Ascending aorta (tissue), 2 donors: ENCODE measurements around the gene RARS2. TPM values are rescaled to one million over a fixed set of nuclear protein-coding genes. Genes with fewer than 3 reads are reported as not detected.

Experiments
- DNase-seq, 2 donors: peaks; one replicate each; pipeline ENCODE4 v3.0.0-alpha.2; 2019; ENCODE audit warnings: low spot score in 2 of 2
- H3K27ac ChIP-seq, 2 donors: fragments of 200-600 bp; sonication (generic); one replicate each; pipeline ENCODE4 v1.5.1; 2016 to 2017; ENCODE audit warnings: mild to moderate bottlenecking in 1 of 2
- H3K27me3 ChIP-seq: fragments of 200-600 bp; sonication (generic); one replicate; pipeline ENCODE4 v1.5.1; 2017
- H3K36me3 ChIP-seq, 2 donors: fragments of 200-600 bp; sonication (generic); one replicate each; pipeline ENCODE4 v1.5.1; 2016
- H3K4me1 ChIP-seq, 2 donors: fragments of 200-600 bp; sonication (generic); one replicate each; pipeline ENCODE4 v1.5.1; 2016 to 2017; ENCODE audit warnings: mild to moderate bottlenecking in 1 of 2
- H3K4me3 ChIP-seq, 2 donors: fragments of 200-600 bp; sonication (generic); one replicate each; pipeline ENCODE4 v1.5.1; 2016 to 2017; ENCODE audit warnings: mild to moderate bottlenecking in 1 of 2
- H3K9me3 ChIP-seq, 2 donors: fragments of 200-600 bp; sonication (generic); one replicate each; pipeline ENCODE4 v1.5.1; 2016
- intact Hi-C: fragments of 100-400 bp; cut with DNase I; formaldehyde crosslinking; loops from one replicate; pipeline ENCODE4 v1.15.1; 2023
- total RNA-seq: library from RNA; depleted of rRNA; stranded (reverse); fragments of >200 nt; gene quantifications from one replicate; pipeline ENCODE4 v1.1.0, GENCODE V29; 2016
- TF ChIP-seq, protein P1 (sequence below), 3 experiments: fragments of 200-600 bp in 2 of 3; fragments of 450-650 bp in 1 of 3; sonication (generic) in 2 of 3; IDR thresholded peaks; one replicate each; pipeline ENCODE4 v1.5.1; 2016 to 2019; ENCODE audit warnings: antibody characterized with exemption in 3 of 3, mild to moderate bottlenecking in 1 of 3, moderate library complexity in 1 of 3

Gene RARS2
- total RNA-seq, 1 donor from 2014 or later = 1.7 TPM

GRCh38 chr6:87573307-87574024 is 16.3 kb downstream of the RARS2 start:
- intact Hi-C loops = no loop called here
- Histone ChIP-seq H3K4me1 (peaks cover 0 to 6% of the 10 kb centered on the region in 2 donors), H3K9me3 (no peaks in the 10 kb centered on the region), H3K4me3 (no peak overlapping the region), H3K27ac (no peak overlapping the region), H3K36me3 (peaks cover under 1 to 3% of the 10 kb centered on the region in 2 donors), H3K27me3 (no peaks in the 10 kb centered on the region)
- DNase-seq = no peak
- TF ChIP-seq, protein P1, sequence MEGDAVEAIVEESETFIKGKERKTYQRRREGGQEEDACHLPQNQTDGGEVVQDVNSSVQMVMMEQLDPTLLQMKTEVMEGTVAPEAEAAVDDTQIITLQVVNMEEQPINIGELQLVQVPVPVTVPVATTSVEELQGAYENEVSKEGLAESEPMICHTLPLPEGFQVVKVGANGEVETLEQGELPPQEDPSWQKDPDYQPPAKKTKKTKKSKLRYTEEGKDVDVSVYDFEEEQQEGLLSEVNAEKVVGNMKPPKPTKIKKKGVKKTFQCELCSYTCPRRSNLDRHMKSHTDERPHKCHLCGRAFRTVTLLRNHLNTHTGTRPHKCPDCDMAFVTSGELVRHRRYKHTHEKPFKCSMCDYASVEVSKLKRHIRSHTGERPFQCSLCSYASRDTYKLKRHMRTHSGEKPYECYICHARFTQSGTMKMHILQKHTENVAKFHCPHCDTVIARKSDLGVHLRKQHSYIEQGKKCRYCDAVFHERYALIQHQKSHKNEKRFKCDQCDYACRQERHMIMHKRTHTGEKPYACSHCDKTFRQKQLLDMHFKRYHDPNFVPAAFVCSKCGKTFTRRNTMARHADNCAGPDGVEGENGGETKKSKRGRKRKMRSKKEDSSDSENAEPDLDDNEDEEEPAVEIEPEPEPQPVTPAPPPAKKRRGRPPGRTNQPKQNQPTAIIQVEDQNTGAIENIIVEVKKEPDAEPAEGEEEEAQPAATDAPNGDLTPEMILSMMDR (IDR thresholded peaks at IDR 0.05) = no peak

DNA sequence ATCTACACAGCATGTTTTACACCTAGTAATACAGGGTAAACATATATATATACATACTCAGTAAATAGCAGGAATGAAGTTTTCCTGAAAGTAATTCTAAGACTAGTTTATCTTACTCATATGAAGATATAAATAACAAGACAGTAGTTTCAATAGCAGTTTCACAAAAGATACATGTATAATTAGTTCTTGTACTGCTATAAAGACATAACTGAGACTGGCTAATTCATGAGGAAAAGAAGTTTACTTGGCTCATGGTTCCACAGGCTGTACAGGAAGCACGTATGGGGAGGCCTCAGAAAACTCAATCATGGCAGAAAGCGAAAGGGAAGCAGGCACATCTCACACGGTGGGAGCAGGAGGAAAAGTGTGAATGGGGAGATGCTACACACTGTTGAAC is 16.9 kb downstream of the RARS2 start:
- DNase-seq = no peak
- Histone ChIP-seq H3K9me3 (no peaks in the 10 kb centered on the region), H3K4me3 (no peak overlapping the region), H3K36me3 (peaks cover 4 to 7% of the 10 kb centered on the region in 2 donors), H3K27ac (no peak overlapping the region), H3K27me3 (no peaks in the 10 kb centered on the region), H3K4me1 (peaks cover 0 to 6% of the 10 kb centered on the region in 2 donors)
- TF ChIP-seq, protein P1 (IDR thresholded peaks at IDR 0.05) = no peak
- intact Hi-C loops = no loop called here

- intact Hi-C loops = no loop called here
- Histone ChIP-seq H3K36me3 (peaks cover 4 to 11% of the 10 kb centered on the region in 2 donors), H3K27me3 (no peaks in the 10 kb centered on the region), H3K4me1 (peaks cover 0 to 6% of the 10 kb centered on the region in 2 donors), H3K9me3 (no peaks in the 10 kb centered on the region), H3K27ac (no peak overlapping the region), H3K4me3 (no peak overlapping the region)
- no peak for DNase-seq
- TF ChIP-seq, protein P1 (IDR thresholded peaks at IDR 0.05) = no peak
Observed at GRCh38 chr6:87572021-87572420, 17.8 kb downstream of the RARS2 start.

- no peak overlapping the region for H3K27ac ChIP-seq
- no peak for DNase-seq
- H3K27me3 ChIP-seq = no peaks in the 10 kb centered on the region
- intact Hi-C loops = no loop called here
- no peaks in the 10 kb centered on the region for H3K9me3 ChIP-seq
- no peaks in the 10 kb centered on the region for H3K4me1 ChIP-seq
- TF ChIP-seq, protein P1 (IDR thresholded peaks at IDR 0.05) = no peak
- H3K4me3 ChIP-seq = no peak overlapping the region
- H3K36me3 ChIP-seq = peaks cover 23 to 54% of the 10 kb centered on the region in 2 donors
Observed at GRCh38 chr6:87561017-87561416, 28.8 kb downstream of the RARS2 start.

DNA sequence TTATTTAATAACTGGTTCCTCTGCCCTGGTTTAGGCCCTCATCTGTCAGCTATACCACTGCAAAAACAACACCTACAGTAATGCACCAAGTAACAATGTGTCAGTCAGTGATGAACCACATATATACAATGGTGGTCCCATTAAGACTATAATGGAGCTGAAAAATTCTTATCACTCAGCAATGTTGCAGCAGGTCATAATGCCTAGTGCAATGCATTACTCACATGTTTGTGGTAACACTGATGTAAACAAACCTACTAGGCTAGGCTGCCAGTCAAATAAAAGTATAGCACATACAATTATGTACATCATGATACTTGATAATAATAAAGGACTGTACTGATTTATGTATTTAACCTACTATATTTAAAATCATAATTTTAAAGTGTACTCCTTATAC is 31.3 kb downstream of the RARS2 start:
- TF ChIP-seq, protein P1 (IDR thresholded peaks at IDR 0.05) = no peak
- no peak for DNase-seq
- no peak overlapping the region for H3K27ac ChIP-seq
- H3K36me3 ChIP-seq = peaks cover 19 to 56% of the 10 kb centered on the region in 2 donors
- intact Hi-C loops = no loop called here
- H3K4me3 ChIP-seq = no peak overlapping the region
- H3K4me1 ChIP-seq = no peaks in the 10 kb centered on the region
- H3K9me3 ChIP-seq = no peaks in the 10 kb centered on the region
- H3K27me3 ChIP-seq = no peaks in the 10 kb centered on the region
